Cardiac muscle cell (in vitro differentiated cells and primary cell): ENCODE measurements around the gene MYOF. TPM values are rescaled to one million over a fixed set of nuclear protein-coding genes. Genes with fewer than 3 reads are reported as not detected.

Experiments
- DNase-seq, 2 donors: peaks; one replicate each; pipeline versions ENCODE4 v3.0.0 to v3.0.0-alpha.2; 2010 to 2017; ENCODE audit warnings: low read depth in 1 of 2, low spot score in 1 of 2
- H3K27ac ChIP-seq: fragments of 200-600 bp; sonication (generic); 2 replicates; pipeline ENCODE4 v1.5.1; 2016
- H3K27me3 ChIP-seq: fragments of 200-600 bp; sonication (generic); 2 replicates; pipeline ENCODE4 v1.6.0; 2016; ENCODE audit warnings: control low read depth
- H3K36me3 ChIP-seq: fragments of 200-600 bp; sonication (generic); 2 replicates; pipeline ENCODE4 v1.5.1; 2016; ENCODE audit warnings: control low read depth
- H3K4me1 ChIP-seq: fragments of 200-600 bp; sonication (generic); 2 replicates; pipeline ENCODE4 v1.8.1; 2017; ENCODE audit warnings: low read depth, mild to moderate bottlenecking, mixed run types
- H3K4me3 ChIP-seq: fragments of 200-600 bp; sonication (generic); 2 replicates; pipeline ENCODE4 v1.5.1; 2016; ENCODE audit warnings: mild to moderate bottlenecking
- H3K9me3 ChIP-seq: fragments of 200-600 bp; sonication (generic); 2 replicates; pipeline ENCODE4 v1.5.1; 2017; ENCODE audit warnings: low read depth, mild to moderate bottlenecking, control low read depth
- polyA plus RNA-seq: library from polyadenylated mRNA; unstranded; fragments of >200 nt; fragmentation: Nextera tagmentation; extraction: Ambion mirVana; gene quantifications from 2 replicates; pipeline ENCODE4 v1.2.1, GENCODE V29; 2016
- total RNA-seq: library from RNA; depleted of rRNA; stranded (reverse); fragments of >200 nt; gene quantifications from 2 replicates; pipeline ENCODE4 v1.2.3, GENCODE V29; 2016
- TF ChIP-seq, protein P1 (sequence below): IDR thresholded peaks from 2 replicates; pipeline ENCODE4 v1.5.1; 2012; ENCODE audit warnings: low read depth, mild to moderate bottlenecking, low read length

Gene MYOF
- total and polyA plus RNA-seq, 2 experiments from 2014 or later, result 13.4 to 22.4 TPM

- Histone ChIP-seq H3K36me3 (no peaks in the 10 kb centered on the region), H3K27me3 (no peaks in the 10 kb centered on the region), H3K4me3 (no peak overlapping the region), H3K9me3 (no peaks in the 10 kb centered on the region), H3K27ac (no peak overlapping the region), H3K4me1 (peaks cover 16% of the 10 kb centered on the region)
- TF ChIP-seq, protein P1, sequence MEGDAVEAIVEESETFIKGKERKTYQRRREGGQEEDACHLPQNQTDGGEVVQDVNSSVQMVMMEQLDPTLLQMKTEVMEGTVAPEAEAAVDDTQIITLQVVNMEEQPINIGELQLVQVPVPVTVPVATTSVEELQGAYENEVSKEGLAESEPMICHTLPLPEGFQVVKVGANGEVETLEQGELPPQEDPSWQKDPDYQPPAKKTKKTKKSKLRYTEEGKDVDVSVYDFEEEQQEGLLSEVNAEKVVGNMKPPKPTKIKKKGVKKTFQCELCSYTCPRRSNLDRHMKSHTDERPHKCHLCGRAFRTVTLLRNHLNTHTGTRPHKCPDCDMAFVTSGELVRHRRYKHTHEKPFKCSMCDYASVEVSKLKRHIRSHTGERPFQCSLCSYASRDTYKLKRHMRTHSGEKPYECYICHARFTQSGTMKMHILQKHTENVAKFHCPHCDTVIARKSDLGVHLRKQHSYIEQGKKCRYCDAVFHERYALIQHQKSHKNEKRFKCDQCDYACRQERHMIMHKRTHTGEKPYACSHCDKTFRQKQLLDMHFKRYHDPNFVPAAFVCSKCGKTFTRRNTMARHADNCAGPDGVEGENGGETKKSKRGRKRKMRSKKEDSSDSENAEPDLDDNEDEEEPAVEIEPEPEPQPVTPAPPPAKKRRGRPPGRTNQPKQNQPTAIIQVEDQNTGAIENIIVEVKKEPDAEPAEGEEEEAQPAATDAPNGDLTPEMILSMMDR, result no peak
- DNase-seq, result no peak
Observed at GRCh38 chr10:93498166-93498565, 16.0 kb upstream of the MYOF start.

DNA sequence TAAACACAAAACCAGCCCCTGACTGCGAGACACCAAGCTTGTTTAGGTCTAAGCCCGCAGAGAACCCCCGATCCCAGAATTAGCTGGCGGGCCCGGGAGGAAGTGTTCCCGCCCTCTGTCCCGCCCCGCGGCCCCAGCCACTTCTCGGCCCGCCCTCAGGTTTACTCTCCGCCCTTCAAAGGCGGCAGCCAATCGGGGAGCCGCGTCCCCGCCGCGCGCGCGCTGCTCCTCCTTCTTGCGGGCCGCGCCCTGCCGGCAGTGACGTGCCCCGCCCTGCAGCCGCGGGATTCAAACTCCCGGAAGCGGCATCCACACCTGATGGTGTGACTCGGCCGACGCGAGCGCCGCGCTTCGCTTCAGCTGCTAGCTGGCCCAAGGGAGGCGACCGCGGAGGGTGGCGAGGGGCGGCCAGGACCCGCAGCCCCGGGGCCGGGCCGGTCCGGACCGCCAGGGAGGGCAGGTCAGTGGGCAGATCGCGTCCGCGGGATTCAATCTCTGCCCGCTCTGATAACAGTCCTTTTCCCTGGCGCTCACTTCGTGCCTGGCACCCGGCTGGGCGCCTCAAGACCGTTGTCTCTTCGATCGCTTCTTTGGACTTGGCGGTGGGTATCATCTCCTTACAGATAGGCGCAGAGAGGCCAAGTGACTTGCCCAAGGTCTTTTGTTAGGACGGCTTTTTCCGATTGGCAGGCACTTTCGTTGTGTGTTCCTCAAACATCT, 14.3 kb upstream of the MYOF start, which contains the start of gene CEP55:
Gene CEP55, plus strand, starts transcription at position 291 of the 720 bp plus-strand sequence. CDS start 3,440 bp downstream, outside the sequence.
- no peaks in the 10 kb centered on the region for H3K27me3 ChIP-seq
- H3K27ac ChIP-seq, result peak within 1 kb of the TSS; percentile 35
- TF ChIP-seq, protein P1, result no peak
- H3K9me3 ChIP-seq, result no peaks in the 10 kb centered on the region
- peak within 1 kb of the TSS; percentile 58 for H3K4me3 ChIP-seq
- H3K36me3 ChIP-seq, result no peaks in the 10 kb centered on the region
- H3K4me1 ChIP-seq, result no peaks in the 10 kb centered on the region
- peak; percentile 96 to 97 for DNase-seq

DNA sequence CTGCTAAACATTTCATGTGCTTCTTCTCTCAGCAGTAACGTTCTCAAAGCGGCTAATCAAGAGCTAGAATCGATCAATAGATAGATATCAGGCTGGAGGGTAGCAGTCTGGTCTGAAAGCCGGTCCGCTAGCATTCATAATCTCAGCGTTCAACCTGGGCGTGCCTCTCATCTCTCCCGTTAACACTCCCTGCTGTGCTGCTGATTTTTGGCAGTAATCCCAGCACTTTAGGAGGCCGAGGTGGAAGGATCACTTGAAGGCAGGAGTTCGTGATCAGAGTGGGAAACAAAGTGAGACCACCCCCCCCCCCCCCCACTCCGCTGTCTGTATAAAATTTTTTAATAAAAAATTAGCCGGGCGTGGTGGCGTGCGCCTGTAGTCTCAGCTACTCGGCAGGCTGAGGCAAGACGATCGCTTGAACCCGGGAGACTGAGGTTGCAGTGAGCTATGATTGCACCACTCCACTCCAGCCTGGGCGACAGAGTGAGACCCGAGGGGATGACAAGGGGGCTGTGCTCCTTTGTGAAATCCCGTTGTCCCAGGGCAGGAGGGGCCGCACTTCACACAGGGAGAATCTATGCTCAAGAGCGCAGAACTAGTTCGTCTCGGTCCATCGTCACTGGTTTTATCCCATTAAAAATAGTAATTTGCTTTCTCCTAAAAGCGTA, 13.7 kb upstream of the MYOF start:
- TF ChIP-seq, protein P1, result no peak
- Histone ChIP-seq H3K36me3 (no peaks in the 10 kb centered on the region), H3K27me3 (no peaks in the 10 kb centered on the region), H3K9me3 (no peaks in the 10 kb centered on the region), H3K27ac (peak overlapping the region; percentile 35), H3K4me3 (peak overlapping the region; percentile 58), H3K4me1 (no peaks in the 10 kb centered on the region)
- DNase-seq, result peak; percentile 51 to 58

DNA sequence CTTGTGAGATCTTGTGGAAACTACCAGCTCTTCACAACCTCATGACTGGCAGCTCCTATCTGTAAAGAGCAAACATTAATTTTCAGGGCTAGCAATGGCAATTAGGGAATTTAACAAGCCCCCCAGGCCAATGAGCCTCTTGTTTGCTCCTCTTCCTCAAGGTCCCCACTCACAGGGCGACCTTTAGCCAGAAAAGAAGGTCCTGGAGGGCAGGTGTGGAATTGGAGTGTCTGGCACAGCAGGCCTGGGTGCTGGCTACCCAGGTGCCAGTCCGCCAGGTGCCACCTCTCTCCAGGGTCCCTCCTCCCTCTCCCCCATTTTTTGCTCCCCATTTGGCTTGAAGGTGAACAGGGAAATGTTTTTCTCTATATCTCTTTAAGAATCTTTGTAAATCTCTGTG, 12.4 kb upstream of the MYOF start:
- no peak overlapping the region for H3K27ac ChIP-seq
- DNase-seq, result no peak

GRCh38 chr10:93493162-93493561, 11.0 kb upstream of the MYOF start:
- Histone ChIP-seq H3K27ac (no peak overlapping the region), H3K9me3 (no peaks in the 10 kb centered on the region), H3K4me1 (no peaks in the 10 kb centered on the region), H3K4me3 (no peak overlapping the region), H3K27me3 (no peaks in the 10 kb centered on the region), H3K36me3 (no peaks in the 10 kb centered on the region)
- DNase-seq, result no peak
- TF ChIP-seq, protein P1, result no peak

More for the DNA sequence above, 12.4 kb upstream of the MYOF start:
- TF ChIP-seq, protein P1, result no peak
- Histone ChIP-seq H3K36me3 (no peaks in the 10 kb centered on the region), H3K4me1 (no peaks in the 10 kb centered on the region), H3K9me3 (no peaks in the 10 kb centered on the region), H3K27me3 (no peaks in the 10 kb centered on the region), H3K4me3 (no peak overlapping the region)
